Panc1 (cell line): ENCODE measurements around the gene RPL27A.

Experiments
- CTCF ChIP-seq: fragments of 450-650 bp; IDR thresholded peaks from 2 replicates; pipeline ENCODE4 v1.5.1; 2017; ENCODE audit warnings: mild to moderate bottlenecking
- TCF7L2 ChIP-seq: IDR thresholded peaks from 2 replicates; pipeline ENCODE4 v1.6.1; 2011; ENCODE audit warnings: mild to moderate bottlenecking, low read depth, low read length, inconsistent platforms

GRCh38 chr11:8735094-8735493 is 52.5 kb downstream of the RPL27A start:
- no peak for TF ChIP-seq CTCF
- TF ChIP-seq TCF7L2, result no peak
